ENCODE data around the gene WDR3.

- no peak for TF ChIP-seq CTCF (IDR thresholded peaks at IDR 0.05; ENCODE audit: insufficient read depth, low read depth, low read length)
- TF ChIP-seq EZH2 (IDR thresholded peaks at IDR 0.05; ENCODE audit: insufficient read depth, low read length): no peak
Observed at GRCh38 chr1:118012515-118013124, 83.1 kb downstream of the WDR3 start.
